Placental epithelial cell (primary cell): ENCODE measurements around the gene GPN2. TPM values are rescaled to one million over a fixed set of nuclear protein-coding genes. Genes with fewer than 3 reads are reported as not detected.

ENCODE experiments used
- total RNA-seq: library from RNA; depleted of rRNA; stranded (reverse); fragments of >200 nt; gene quantifications from 2 replicates; pipeline ENCODE4 v1.2.3, GENCODE V29; 2012

The GPN2 gene
- total RNA-seq: 11.8 and 15.3 TPM in 2 replicates

DNA sequence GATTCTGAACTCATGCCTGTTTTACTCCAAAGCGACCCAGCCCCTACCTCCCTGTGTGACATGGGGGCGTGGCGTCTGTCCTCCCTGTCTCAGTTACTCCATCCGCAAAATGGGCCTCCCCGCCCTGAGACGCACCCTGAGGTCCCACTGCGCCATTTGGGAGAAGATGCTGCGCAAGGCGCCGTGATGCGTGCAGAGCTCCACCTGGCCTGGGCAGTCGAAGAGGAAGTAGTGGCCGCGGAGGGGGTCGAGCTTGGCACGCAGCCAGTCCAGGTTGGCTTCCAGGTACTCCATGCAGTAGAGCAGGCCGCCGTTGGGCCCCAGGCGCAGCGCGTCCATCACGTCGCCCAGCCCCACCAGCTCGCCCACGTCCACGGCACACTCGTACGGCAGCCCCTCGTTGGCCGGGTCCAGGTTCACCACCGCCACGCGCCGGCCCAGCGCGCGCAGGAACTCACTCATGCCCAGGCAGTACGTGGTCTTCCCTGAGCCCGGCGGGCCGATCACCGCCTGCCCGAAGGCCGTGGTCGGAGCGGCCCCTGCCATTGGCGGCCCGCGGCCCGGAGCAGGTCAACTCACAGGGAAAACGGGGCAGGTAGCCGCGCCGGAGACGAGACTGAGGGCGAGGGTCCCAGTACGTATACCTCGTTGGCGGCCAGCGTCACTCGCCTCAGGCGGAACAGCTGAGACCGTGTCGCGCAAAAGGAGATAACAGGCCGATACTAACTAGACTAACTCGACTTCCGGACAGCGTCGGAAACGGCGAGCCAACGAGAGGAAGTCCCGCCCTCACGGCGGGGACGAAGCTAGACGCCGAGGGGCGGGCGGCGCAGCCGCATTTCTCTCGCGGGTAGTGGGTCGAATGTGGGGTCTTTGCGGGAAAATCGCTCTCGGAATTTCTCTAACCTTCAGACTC is at the start of gene GPN2:
Gene GPN2, minus strand, starts transcription at position 733 of the 916 bp plus-strand sequence. Its CDS starts 187 bp downstream, at position 546.

GRCh38 chr1:26921540-26922430 is 31.7 kb upstream of the GPN2 start, which contains the start of gene NUDC:
TSS of gene NUDC (plus strand) at chr1:26921743. CDS start at chr1:26921849, 106 bp downstream.

DNA sequence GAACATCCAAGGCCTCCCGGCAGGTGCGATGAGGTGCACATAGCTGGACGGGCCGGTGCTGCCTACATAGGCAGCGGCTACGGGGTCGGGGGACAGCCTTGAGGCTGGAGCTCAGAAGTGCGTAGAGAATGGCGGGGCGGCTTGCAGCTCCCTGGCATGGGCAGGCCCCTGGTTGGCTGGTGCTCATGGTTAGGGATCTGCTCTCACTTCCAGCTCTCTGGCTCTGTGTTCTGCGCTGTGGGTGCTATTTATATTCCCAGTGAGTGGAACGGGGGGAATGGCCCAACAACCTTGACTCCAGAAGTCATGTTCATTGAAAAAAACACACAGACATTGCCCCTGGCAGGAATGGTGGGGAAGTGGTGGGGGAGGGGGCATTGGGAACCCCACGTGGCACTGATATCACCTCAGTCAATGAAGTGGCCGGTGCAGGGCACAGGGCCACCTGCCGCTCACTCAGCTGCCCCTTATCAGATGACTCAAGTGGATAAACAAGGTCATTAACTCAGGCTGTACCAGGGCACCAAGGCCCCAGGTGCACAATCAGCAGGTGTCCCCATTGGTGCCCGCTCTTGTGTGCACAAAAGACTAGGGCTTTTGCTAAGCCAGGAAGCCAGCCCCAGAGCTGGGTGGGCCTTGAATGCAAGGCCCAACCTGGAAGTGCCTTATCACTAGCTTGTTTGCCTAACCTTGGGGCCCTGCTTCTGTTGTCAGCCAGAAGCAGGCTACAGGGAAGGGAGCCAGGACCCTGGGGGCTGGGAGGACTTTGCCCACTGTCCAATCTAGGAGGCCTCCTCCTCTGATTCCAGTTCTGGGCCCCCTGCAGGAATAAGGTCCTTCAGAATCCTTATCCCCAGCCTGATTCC is 23.9 kb upstream of the GPN2 start, which contains the start of gene NR0B2:
Gene NR0B2, minus strand, starts transcription at position 222 of the 866 bp plus-strand sequence. Its CDS starts 35 bp downstream, at position 187.

GRCh38 chr1:26900001-26900814 is 10.1 kb upstream of the GPN2 start, which contains the start of gene GPATCH3:
TSS of gene GPATCH3 (minus strand) at chr1:26900467. CDS start at chr1:26900442, 25 bp downstream.

DNA sequence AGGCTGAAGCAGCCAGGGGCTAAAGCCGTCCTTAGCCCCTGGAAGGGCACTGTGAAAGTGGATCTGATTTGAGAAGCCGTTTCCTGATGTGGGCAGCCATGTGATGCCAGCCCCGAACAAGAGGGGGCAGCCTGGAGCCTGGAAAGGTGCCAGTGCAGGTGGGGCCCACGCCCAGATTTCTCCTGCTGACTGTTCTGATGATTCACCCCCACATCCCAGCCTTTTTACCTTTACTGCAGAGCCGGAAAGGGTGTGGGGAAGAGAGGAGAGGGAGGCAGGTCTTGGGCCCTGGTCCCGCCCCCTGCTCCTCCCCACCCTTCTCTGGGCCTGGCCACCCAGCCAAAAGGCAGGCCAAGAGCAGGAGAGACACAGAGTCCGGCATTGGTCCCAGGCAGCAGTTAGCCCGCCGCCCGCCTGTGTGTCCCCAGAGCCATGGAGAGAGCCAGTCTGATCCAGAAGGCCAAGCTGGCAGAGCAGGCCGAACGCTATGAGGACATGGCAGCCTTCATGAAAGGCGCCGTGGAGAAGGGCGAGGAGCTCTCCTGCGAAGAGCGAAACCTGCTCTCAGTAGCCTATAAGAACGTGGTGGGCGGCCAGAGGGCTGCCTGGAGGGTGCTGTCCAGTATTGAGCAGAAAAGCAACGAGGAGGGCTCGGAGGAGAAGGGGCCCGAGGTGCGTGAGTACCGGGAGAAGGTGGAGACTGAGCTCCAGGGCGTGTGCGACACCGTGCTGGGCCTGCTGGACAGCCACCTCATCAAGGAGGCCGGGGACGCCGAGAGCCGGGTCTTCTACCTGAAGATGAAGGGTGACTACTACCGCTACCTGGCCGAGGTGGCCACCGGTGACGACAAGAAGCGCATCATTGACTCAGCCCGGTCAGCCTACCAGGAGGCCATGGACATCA is 27.1 kb downstream of the GPN2 start, which contains the start of gene SFN:
Gene SFN, plus strand, starts transcription at position 369 of the 904 bp plus-strand sequence. Its CDS starts 64 bp downstream, at position 433.

GRCh38 chr1:26826261-26827105 is 63.6 kb downstream of the GPN2 start, which contains the start of gene ZDHHC18:
TSS of gene ZDHHC18 (plus strand) at chr1:26826688. CDS start at chr1:26826805, 117 bp downstream.

Other genes with a start within 250 kb of the GPN2 start
- 48.3 and 56.9 TPM in 2 replicates for gene ARID1A, start 194.3 kb downstream of the GPN2 start, total RNA-seq
- gene PIGV, start 102.3 kb downstream of the GPN2 start, total RNA-seq: 21.5 and 29.8 TPM in 2 replicates
- gene ZDHHC18, start 63.6 kb downstream of the GPN2 start, total RNA-seq: 20.0 and 25.7 TPM in 2 replicates
- gene SFN, start 27.1 kb downstream of the GPN2 start, total RNA-seq: 146 and 266 TPM in 2 replicates
- gene GPATCH3, start 10.2 kb upstream of the GPN2 start, total RNA-seq: 8.0 and 8.6 TPM in 2 replicates
- not detected in 2 replicates for gene NR0B2, start 23.7 kb upstream of the GPN2 start, total RNA-seq
- gene NUDC, start 31.5 kb upstream of the GPN2 start, total RNA-seq: 14.5 and 18.9 TPM in 2 replicates
- 16.1 and 23.2 TPM in 2 replicates for gene KDF1, start 70.2 kb upstream of the GPN2 start, total RNA-seq
- gene TRNP1, start 103.4 kb upstream of the GPN2 start, total RNA-seq: 31.0 and 40.2 TPM in 2 replicates
- gene TENT5B, start 122.6 kb upstream of the GPN2 start, total RNA-seq: 245 and 286 TPM in 2 replicates